NCI-H526 (cell line): ENCODE data around the gene SLX9.

ENCODE experiments used
- DNase-seq, 2 experiments: peaks; one replicate each; lab custom pipeline; 2025; lab: John Stamatoyannopoulos, UW

SLX9 gene

GRCh38 chr21:44959376-44960091, 19.7 kb downstream of the SLX9 start:
- DNase-seq = no peak

DNA sequence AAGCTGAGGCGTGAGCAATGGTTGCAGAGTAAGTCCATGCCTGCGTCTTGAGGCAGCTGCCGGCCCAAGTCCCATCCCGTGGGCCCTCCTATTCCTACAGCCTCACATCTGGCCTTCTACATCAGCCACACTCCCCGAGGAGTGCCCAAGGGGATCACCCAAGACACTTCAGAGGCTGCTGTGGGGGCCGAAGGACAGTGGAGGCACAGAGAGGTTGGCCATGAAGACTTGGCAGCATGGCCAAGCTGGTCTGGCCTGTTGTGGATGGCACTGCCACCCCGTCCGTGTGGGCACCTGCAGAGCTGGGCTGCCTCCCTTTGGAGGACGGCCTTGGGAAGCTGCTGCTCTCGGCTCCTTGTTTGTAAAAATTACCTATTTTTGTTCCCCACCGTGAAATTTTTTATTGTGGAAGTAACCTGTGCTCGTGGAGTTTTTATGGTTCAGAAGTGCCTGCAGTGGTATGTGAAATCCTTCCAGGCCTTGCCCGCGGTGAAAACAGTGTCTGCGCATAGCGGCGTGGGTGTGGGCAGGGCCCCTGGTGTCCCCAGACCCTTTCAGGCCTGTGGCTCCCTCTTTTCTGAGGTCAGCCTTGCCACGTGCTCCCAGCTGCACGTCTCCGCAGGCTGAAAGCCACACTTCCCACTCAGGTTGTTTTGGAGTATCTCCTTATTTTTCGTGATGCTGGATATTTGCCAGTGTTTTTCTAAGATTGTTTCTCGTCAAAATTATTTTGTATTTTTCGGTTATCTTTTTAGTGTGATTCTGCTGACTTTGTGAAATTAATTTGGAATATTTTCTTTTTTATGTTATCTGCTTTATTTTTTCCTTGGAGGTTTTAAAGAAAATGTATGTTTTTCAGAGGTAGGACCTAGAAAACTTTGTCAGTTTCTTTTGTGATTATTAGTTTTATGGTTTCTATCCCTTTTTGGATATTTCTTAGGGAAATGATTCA, 20.6 kb downstream of the SLX9 start:
- DNase-seq = no peak

DNA sequence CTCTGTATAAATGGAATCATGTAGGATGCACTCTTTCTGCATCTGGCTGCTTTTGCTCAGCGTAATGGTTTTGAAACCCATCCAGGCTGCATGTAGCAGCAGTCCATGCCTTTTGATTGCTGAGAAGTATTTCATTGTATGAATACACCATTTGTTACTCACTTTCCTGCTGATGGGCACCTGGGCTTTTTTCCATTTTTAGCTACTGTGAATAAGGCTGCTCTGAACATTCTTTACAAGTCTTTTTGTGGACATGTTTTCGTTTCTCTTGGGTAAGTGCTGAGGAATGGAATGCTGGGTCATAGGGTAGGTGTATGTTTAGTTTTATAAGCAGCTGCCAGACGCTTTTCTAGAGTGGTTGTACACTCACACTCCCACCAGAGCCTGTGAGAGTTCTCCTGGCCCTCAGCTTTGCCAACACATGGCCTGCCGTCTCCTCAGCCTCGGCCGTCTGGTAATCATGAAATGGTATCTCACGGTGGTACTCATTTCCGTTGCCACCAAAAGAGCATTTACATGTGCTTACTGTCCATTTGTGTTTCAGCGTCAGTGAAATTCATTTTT, 22.7 kb downstream of the SLX9 start:
- no peak for DNase-seq

- no peak for DNase-seq
These were observed 24.6 kb downstream of the SLX9 start for GRCh38 chr21:44964381-44964780.

- DNase-seq = no peak
These were observed 25.6 kb downstream of the SLX9 start for GRCh38 chr21:44965251-44966022.

DNA sequence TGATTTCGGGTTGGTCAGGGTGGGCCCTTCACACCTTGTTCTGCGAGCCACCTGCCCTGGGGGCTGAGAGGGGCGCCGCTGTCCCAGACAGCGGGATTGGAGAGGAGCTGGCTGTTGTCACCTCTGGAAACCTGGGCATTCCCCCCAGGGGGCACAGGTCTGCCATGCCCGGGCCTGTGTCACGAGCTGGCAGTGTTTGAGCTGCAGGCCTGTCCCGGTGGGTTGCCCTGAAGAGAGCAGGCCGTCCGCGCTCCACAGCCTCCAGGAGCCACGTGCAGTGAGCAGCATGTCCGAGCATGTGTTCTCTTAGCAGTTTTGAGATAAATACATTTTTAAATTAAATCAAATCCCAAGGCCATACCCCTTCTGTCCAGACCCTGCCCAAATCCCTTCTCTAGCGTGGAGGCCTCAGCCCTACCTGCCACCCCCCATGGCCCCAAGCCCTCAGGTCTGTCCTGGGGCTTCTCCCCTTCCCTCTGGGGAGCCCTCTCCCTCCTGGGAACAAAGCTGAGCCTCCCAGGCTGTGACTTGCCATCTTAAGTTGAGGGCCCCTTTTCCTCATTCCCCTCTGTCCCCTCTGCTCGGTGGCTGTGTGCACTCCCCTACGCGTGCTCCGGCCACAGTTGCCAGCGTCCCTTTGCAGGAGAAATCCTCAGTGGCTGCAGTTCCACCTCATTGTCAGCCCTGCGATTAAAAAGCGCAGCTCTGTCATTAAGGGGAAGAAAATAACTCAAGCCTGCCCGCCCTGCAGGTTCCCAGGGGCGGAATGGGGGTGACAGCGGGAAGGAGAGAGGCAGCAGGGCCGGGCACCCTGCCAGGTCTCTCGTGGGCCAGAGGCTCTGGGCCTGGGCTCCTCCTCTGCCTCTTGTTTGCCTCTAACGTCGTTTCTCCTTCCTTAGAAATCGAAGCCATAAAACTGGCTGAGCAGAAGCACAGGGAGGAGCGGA, 26.6 kb downstream of the SLX9 start:
- DNase-seq = no peak

DNA sequence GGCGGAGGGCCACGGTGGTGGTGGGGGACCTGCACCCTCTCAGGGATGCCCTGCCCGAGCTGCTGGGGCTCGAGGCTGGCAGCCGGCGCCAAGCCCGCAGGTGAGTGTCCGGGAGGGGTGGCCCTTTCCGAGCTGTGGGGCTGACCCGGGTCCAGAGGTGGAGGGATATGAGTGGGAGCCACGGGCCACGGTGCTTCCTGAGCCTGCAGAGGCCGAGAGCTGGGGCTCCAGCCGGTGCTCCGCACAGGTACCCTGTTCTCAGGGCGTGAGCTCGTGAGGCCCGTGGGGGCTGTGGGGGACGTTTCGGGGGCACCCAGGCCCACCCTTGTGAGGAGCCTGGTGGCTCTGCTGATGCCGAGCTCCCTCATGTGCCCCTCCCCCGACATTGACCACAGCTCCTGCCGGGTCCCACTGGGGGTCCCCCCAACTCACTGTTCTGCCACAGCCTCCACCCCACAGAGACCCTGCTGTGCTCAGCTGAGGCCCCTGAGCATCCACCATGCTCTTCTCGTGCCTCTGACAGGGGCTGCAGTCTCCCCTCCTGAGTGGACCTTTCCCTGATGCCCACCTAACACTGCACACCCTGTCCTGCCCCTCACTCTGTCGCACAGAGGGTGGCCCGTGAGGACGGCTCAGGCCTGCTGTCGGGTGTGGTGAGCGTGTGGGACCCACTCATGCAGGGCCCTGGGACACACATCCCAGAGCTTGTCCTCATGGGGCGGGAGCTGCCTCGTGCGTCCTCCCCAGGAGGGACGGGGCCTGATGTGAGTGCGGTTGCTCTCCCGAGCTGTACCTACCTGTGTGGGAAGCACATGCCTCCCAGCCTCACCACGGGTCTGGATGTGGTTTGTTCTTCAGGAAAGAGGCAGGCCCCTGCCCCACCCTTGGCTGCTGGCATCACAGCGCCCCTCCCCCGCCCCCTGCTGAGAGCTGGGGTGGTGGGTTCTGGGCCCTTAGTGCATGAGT, 27.5 kb downstream of the SLX9 start:
- no peak for DNase-seq

DNA sequence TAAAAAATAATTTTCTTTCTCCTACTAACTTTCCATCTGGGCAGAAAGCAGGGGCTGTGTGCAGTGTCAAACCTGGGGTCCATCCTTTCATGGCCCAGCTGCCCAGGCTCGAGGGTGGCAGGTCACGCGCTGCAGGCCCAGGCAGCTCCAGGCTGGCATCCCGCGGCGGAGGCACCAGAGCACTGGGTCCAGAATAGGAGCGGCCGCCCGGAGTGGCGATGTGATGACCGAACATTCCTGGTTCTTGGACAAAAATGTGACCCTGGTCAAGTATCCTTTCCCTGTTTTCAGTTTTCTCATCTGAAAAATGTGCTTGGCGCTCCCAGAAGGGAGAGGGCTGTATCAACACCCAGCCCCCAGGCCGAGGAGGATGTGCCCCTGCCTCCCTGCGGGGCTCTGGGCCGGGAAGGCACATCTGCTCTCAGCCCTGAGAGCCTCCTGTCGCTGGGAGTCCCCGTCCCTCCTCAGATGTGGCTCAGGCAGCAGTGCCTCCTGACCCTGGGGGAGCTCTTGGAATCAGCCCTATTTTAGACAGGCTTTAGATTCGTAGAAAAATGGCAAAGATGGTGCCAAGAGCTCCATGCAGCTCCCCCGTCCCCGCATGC, 29.3 kb downstream of the SLX9 start:
- DNase-seq = no peak

GRCh38 chr21:44969931-44970755, 30.3 kb downstream of the SLX9 start:
- no peak for DNase-seq

DNA sequence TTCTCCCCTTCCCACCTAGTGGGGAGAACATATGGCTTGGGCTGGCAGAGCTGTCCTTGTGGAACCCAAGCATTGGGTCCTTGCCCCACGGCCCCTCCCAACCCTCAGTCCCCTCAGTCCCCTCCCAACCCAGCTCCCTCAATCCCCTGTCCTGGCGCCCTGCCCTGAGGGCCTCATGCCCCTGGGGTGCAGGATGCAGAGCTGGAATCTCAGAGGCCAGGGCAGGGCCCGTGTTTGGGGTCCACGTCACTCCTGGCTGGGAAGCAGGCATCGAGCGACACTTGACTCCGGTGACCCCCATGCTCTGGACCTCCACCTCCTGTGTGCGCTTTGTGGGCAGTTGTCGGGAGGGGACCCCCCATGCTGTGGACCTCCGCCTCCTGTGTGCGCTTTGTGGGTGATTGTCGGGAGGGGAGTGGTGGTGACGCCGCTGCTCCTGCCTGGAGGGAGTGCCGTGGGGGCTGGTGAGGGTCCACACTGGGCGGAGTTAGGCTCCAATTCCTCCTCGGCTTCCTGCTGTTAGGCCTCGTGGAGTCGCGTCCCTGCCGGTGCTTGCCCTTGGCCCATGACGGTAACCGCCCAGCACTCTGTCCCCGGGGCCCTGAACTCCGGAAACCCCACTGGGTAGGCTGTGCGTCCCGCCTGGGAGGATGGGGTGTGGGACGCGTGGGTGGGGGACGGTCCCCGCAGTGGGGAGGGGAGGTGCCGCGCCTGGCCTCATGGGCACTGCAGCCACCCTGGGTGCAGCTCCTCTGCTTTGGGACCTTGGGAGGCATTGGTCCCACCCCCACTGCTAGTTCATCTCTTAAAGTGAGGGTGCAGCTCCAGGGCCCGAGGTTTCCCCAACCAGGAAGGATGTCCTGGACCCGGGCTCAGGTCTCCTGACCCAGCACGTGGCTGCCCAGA, 31.2 kb downstream of the SLX9 start:
- DNase-seq = no peak

- DNase-seq = no peak
These were observed 31.8 kb downstream of the SLX9 start for GRCh38 chr21:44971672-44971995.

GRCh38 chr21:44972301-44972814, 32.5 kb downstream of the SLX9 start:
- no peak for DNase-seq

- DNase-seq = no peak
These were observed 33.0 kb downstream of the SLX9 start for GRCh38 chr21:44972821-44973220.

DNA sequence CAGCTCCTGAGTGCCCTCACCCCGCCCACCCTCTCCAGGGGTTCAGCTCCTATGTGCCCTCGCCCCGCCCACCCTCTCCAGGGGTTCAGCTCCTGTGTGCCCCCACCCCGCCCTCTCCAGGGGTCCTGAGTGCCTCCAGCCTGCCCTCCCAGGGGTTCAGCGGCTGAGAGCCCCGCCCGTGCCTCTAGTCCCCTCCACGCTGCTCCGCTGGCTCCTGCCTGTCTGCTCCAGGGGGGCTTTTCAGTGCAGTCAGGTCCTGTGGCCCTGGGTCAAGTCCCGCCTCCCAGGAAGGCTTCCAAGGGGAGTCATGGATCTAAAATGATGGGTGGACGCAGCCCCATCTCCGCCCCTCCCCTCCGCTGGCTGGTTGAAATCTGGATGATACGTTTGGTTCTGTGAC, 33.8 kb downstream of the SLX9 start:
- no peak for DNase-seq

GRCh38 chr21:44974676-44975075, 34.8 kb downstream of the SLX9 start:
- no peak for DNase-seq

DNA sequence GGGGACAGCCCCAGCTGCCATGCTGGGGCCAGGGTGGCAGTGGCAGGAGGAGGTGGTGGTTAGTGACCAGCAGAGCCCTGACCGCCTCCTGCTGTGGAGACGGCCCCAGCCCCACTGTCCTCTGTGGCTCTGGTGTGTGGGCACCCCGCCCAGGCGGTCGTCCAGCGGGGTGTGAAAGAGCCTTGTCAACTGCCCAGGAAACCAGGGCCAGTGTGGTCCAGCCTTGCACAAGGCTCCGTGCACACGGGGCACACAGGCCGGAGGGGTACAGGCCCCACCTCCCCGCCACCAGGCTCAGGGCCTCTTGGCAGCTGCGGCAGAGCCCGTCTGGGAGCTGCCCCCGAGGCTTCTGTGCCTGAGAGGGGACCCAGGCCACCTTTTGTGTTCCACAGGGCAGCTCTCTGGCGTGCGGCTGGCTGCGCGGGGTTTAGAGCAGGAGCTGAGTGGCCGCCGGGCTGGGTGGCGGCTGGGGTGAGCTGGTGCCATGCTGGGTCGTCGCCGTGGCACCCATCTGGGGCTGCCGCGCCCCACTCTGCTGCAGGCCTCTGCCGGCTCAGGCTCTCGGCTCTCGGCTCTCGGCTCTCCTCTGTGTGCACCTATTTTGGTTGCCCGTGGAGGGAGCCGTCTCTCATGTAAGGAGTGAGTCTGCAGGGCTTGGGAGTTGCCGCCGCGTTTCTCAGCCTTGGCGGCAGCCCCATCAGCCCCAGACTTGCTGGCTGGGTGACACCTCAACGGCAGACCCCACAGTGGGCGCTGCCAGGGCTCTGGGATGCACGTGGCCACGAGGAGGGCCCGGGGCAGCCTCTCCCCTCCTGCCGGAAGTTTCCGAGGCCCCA, 36.1 kb downstream of the SLX9 start:
- DNase-seq = no peak
